ENCODE results near the gene GCFC2.
"Not testable (repeated sequence)": the region's sequence is repeated elsewhere in the genome, so short reads cannot be mapped to it uniquely, and the experiment has no call there.

The GCFC2 gene

DNA sequence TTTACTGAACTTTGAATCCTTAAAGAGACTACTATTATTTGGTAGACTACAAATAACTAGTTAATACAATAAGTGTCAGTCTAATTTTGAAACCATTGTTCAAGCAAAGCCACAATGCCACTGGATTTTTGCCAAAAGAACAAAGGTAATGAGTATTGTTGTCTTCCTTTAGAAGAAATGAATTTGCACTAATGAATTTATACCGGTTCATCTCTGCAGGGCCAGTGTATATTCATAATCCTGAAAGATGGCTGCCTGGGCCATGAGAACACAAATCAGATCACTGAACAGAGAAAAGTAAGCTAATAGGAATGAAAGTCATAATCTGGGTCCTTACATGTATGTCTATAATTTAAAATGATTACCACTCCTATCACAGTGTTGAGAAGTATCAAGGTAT lies 31.2 kb downstream of the GCFC2 start:
- TF ChIP-seq, protein P1, sequence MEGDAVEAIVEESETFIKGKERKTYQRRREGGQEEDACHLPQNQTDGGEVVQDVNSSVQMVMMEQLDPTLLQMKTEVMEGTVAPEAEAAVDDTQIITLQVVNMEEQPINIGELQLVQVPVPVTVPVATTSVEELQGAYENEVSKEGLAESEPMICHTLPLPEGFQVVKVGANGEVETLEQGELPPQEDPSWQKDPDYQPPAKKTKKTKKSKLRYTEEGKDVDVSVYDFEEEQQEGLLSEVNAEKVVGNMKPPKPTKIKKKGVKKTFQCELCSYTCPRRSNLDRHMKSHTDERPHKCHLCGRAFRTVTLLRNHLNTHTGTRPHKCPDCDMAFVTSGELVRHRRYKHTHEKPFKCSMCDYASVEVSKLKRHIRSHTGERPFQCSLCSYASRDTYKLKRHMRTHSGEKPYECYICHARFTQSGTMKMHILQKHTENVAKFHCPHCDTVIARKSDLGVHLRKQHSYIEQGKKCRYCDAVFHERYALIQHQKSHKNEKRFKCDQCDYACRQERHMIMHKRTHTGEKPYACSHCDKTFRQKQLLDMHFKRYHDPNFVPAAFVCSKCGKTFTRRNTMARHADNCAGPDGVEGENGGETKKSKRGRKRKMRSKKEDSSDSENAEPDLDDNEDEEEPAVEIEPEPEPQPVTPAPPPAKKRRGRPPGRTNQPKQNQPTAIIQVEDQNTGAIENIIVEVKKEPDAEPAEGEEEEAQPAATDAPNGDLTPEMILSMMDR (conservative IDR thresholded peaks at IDR 0.05) = no peak
- H3K27ac ChIP-seq = no peak overlapping the region

DNA sequence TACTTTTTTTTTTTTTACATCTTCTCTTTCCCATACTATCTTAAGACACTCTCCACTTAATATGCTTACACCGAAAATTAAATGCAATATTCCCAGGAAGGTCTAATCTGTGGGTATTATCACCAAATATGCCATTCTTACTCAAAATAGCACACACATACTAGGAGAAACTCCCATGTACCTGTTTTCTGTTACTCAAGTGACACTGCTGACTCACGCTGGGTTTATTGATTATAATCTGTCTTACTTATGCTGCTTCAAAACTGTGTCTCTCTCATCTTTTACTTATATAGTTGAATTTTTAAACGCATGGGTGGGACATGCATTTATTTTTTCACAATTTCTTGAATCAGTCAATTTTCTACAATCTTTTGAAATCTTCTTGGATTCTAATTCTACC lies 34.3 kb downstream of the GCFC2 start:
- H3K27ac ChIP-seq = no peak overlapping the region
- TF ChIP-seq, protein P1 (conservative IDR thresholded peaks at IDR 0.05) = no peak

- H3K27ac ChIP-seq = no peak overlapping the region
- TF ChIP-seq, protein P1 (conservative IDR thresholded peaks at IDR 0.05) = no peak
Observed at GRCh38 chr2:75675908-75676307, 34.8 kb downstream of the GCFC2 start.

- H3K27ac ChIP-seq = not testable (repeated sequence)
Observed at GRCh38 chr2:75675423-75675822, 35.3 kb downstream of the GCFC2 start.

GRCh38 chr2:75667884-75668283 lies 42.8 kb downstream of the GCFC2 start:
- TF ChIP-seq, protein P1 (conservative IDR thresholded peaks at IDR 0.05) = no peak
- H3K27ac ChIP-seq = no peak overlapping the region

- TF ChIP-seq, protein P1 (conservative IDR thresholded peaks at IDR 0.05) = no peak
Observed at GRCh38 chr2:75666911-75667310, 43.8 kb downstream of the GCFC2 start.

DNA sequence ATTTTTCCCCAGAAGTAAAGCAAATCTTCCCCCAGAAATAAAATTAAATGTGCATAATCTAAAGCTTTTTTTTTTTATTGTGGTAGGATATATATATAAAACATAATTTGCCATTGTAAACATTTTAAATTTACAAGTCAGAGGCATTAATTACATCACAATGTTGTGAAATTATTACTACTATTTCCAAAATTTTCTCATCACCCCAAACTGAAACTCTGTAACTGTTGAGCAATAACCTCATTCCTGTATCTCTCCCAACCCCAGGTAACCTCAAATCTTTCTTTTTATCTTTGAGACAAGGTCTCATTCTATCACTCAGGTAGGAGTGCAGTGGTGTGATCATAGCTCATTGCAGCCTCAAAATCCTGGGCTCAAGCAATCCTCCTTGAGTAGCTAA lies 52.9 kb downstream of the GCFC2 start:
- no peak overlapping the region for H3K27ac ChIP-seq
- TF ChIP-seq, protein P1 (conservative IDR thresholded peaks at IDR 0.05) = no peak

More at GRCh38 chr2:75666911-75667310, 43.8 kb downstream of the GCFC2 start:
- no peak overlapping the region for H3K27ac ChIP-seq

DNA sequence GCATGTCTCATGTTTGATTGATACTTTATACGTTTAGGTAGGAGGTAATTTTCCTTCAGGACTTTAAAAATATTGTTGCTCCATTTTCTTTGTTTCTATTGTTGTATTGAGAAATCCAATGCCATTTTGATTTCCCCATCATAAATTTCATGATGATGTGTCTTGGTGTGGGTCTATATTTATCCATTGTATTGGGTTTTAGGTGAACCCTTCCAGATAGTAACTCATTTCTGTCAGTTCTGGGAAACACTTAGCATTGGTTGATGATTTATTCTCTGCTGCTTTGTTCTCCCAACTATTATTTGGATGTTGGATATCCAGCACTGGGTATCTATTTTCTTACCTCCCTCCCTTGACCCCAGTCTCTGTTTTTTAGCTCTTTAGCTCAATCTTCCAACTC lies 54.2 kb downstream of the GCFC2 start:
- TF ChIP-seq, protein P1 (conservative IDR thresholded peaks at IDR 0.05) = no peak
- no peak overlapping the region for H3K27ac ChIP-seq
